Measurements from ENCODE around the gene NEUROD6. TPM values are rescaled to one million over a fixed set of nuclear protein-coding genes. Genes with fewer than 3 reads are reported as not detected.

The NEUROD6 gene
- total and polyA plus RNA-seq, 2 donors (not counting 3 experiments of a cell fraction or from before 2014, with no cell fraction given) = not detected

DNA sequence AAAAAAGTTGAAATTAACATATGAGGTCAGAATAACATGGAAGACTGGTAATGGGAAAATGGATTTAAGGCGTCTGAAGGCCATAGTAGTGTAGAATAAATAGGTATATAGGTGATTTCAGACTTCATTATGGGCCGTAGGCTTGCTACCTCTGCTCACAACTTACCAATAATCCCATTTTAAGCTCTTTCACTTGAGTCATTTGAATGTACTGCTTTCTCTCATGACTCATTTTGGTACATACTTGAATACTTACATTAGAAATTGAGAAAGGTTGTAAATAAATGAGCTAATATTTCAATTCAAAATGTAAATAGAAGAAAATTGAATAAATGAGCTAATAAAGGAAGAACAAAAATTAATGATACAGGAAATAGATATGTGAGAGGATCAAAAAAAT, 42.2 kb upstream of the NEUROD6 start:
- H3K79me2 ChIP-seq (ENCODE audit: control insufficient read depth, insufficient read depth, low read length) = no peaks in the 10 kb centered on the region
- DNase-seq (ENCODE audit: low read depth, low spot score) (no peak), FAIRE-seq (no peak)
- intact Hi-C loops (cut with micrococcal nuclease) (no loop called here), dilution Hi-C loops (cut with MboI; ENCODE audit: extremely low pct_ligation_motif_present, low sequenced_read_pairs) (no loop called here)
- no TSS peak for BruUV-seq (replicated peaks)
- no peak overlapping the region for H3K4me3 ChIP-seq (replicated peaks in 1 of 3; ENCODE audit: insufficient read depth in 1 of 3, low read depth in 1 of 3, low read length in 3 of 3)
- H3K36me3 ChIP-seq (ENCODE audit: control insufficient read depth in 2 of 2, extremely low read depth in 1 of 2, insufficient read depth in 2 of 2, low read length in 2 of 2) = no peaks in the 10 kb centered on the region
- no peaks in the 10 kb centered on the region for H4K20me1 ChIP-seq (replicated peaks; ENCODE audit: control insufficient read depth, extremely low read depth, insufficient read depth, low read length)
- no peak overlapping the region for H3K9ac ChIP-seq (replicated peaks; ENCODE audit: extremely low read depth, insufficient read depth, low read length)
- H3K9me1 ChIP-seq (replicated peaks; ENCODE audit: control insufficient read depth, extremely low read depth, insufficient read depth, low read length) = no peaks in the 10 kb centered on the region
- CTCF ChIA-PET = interaction anchor here (1.1 to 1.8 kb wide), 4 partner anchors 9 to 60 kb away, joined by 3 to 6 read pairs (median 4); no protein-coding TSS in a partner anchor
- POLR2A ChIA-PET = no interaction called here
- TF ChIP-seq EZH2 (IDR thresholded peaks at IDR 0.05; ENCODE audit: borderline replicate concordance, low read depth, low read length, severe bottlenecking) (no peak), FOS (IDR thresholded peaks at IDR 0.05; ENCODE audit: borderline replicate concordance, insufficient read depth, low read length) (no peak), GATA2 (IDR thresholded peaks at IDR 0.05; ENCODE audit: insufficient read depth, insufficient read length, low read depth, low read length) (no peak), MYC (IDR thresholded peaks at IDR 0.05; ENCODE audit: low read depth, low read length) (no peak), POLR2AphosphoS5 (IDR thresholded peaks at IDR 0.05; ENCODE audit: insufficient read depth, low read depth, low read length) (no peak), JUN (IDR thresholded peaks at IDR 0.05; ENCODE audit: borderline replicate concordance, insufficient read depth, insufficient read length, low read depth) (no peak), POLR2A (IDR thresholded peaks at IDR 0.05; ENCODE audit: low read depth, low read length) (no peak)
- TF ChIP-seq, protein P1, sequence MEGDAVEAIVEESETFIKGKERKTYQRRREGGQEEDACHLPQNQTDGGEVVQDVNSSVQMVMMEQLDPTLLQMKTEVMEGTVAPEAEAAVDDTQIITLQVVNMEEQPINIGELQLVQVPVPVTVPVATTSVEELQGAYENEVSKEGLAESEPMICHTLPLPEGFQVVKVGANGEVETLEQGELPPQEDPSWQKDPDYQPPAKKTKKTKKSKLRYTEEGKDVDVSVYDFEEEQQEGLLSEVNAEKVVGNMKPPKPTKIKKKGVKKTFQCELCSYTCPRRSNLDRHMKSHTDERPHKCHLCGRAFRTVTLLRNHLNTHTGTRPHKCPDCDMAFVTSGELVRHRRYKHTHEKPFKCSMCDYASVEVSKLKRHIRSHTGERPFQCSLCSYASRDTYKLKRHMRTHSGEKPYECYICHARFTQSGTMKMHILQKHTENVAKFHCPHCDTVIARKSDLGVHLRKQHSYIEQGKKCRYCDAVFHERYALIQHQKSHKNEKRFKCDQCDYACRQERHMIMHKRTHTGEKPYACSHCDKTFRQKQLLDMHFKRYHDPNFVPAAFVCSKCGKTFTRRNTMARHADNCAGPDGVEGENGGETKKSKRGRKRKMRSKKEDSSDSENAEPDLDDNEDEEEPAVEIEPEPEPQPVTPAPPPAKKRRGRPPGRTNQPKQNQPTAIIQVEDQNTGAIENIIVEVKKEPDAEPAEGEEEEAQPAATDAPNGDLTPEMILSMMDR (IDR thresholded peaks at IDR 0.05; ENCODE audit: extremely low read depth in 1 of 2, insufficient read depth in 1 of 2, low read depth in 1 of 2, low read length in 2 of 2) = no peak
- TF ChIP-seq, protein P2, sequence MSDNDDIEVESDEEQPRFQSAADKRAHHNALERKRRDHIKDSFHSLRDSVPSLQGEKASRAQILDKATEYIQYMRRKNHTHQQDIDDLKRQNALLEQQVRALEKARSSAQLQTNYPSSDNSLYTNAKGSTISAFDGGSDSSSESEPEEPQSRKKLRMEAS (IDR thresholded peaks at IDR 0.05; ENCODE audit: insufficient read depth, insufficient read length) = no peak
- no peak overlapping the region for H2AFZ ChIP-seq (ENCODE audit: low read depth, low read length)
- H3K27me3 ChIP-seq (ENCODE audit: control insufficient read depth in 2 of 2, insufficient read depth in 2 of 2, low read length in 2 of 2) = no peaks in the 10 kb centered on the region
- H3K4me1 ChIP-seq (ENCODE audit: control insufficient read depth, extremely low read depth, insufficient read depth, low read length) = no peaks in the 10 kb centered on the region
- H3K9me3 ChIP-seq (replicated peaks; ENCODE audit: control insufficient read depth, insufficient read depth, low read length) = no peaks in the 10 kb centered on the region
- no peak overlapping the region for H3K27ac ChIP-seq (ENCODE audit: insufficient read depth, low read depth, low read length)
- no peak overlapping the region for H3K4me2 ChIP-seq (ENCODE audit: insufficient read depth, low read length)

Measured in endothelial cell of umbilical vein (primary cell).